ENCODE results near the gene RPL34. TPM values are rescaled to one million over a fixed set of nuclear protein-coding genes. Genes with fewer than 3 reads are reported as not detected.

Gene RPL34
- total RNA-seq, 1 donor from 2014 or later: 703 TPM

Other genes starting within 250 kb of the RPL34 start
- gene OSTC, start 30.0 kb downstream of the RPL34 start, total RNA-seq: 21.4 TPM
- 14.5 TPM for gene ETNPPL, start 142.5 kb downstream of the RPL34 start, total RNA-seq